Fibroblast of lung (primary cell): Measurements from ENCODE around the gene KCNJ9. TPM values are rescaled to one million over a fixed set of nuclear protein-coding genes. Genes with fewer than 3 reads are reported as not detected.

Source experiments
- DNase-seq, 2 donors: peaks; one replicate each; pipeline versions ENCODE4 v3.0.0 to v3.0.0-alpha.2; 2010; ENCODE audit warnings: low read depth in 2 of 2
- H2AFZ ChIP-seq: 2 replicates; pipeline ENCODE4 v1.5.1; 2012; ENCODE audit warnings: low read length, control low read depth, inconsistent platforms
- H3K27ac ChIP-seq: 2 replicates; pipeline ENCODE4 v1.5.1; 2011; ENCODE audit warnings: low read length, control low read depth; ENCODE audit not compliant: insufficient read depth
- H3K27me3 ChIP-seq: 2 replicates; pipeline ENCODE4 v1.5.1; 2011; ENCODE audit warnings: mild to moderate bottlenecking, low read length; ENCODE audit not compliant: control insufficient read depth, insufficient read depth
- H3K36me3 ChIP-seq: 2 replicates; pipeline ENCODE4 v1.5.1; 2011; ENCODE audit warnings: low read length; ENCODE audit not compliant: control insufficient read depth, insufficient read depth
- H3K4me1 ChIP-seq: 2 replicates; pipeline ENCODE4 v1.5.1; 2011; ENCODE audit warnings: low read length; ENCODE audit not compliant: control insufficient read depth, insufficient read depth; ENCODE audit errors: extremely low read depth
- H3K4me2 ChIP-seq: 2 replicates; pipeline ENCODE4 v1.5.1; 2011; ENCODE audit warnings: low read length, control low read depth; ENCODE audit not compliant: insufficient read depth; ENCODE audit errors: extremely low read depth
- H3K4me3 ChIP-seq, 4 experiments: fragments of 200-600 bp in 1 of 4; sonication (generic) in 1 of 4; replicated peaks in 1 of 4; 2 replicates each; pipeline ENCODE4 v1.5.1; 2011 to 2016; ENCODE audit warnings: low read length in 4 of 4, low read depth in 3 of 4, mild to moderate bottlenecking in 3 of 4, control low read depth in 2 of 4, inconsistent platforms in 1 of 4, mixed read lengths in 1 of 4; ENCODE audit not compliant: insufficient read depth in 1 of 4; ENCODE audit errors: control extremely low read depth in 1 of 4
- H3K79me2 ChIP-seq: 2 replicates; pipeline ENCODE4 v1.5.1; 2012; ENCODE audit warnings: mild to moderate bottlenecking, low read length, inconsistent platforms; ENCODE audit not compliant: control insufficient read depth, insufficient read depth
- H3K9ac ChIP-seq: 2 replicates; pipeline ENCODE4 v1.5.1; 2011; ENCODE audit warnings: mild to moderate bottlenecking, low read length, control low read depth; ENCODE audit not compliant: insufficient read depth
- H3K9me3 ChIP-seq: 2 replicates; pipeline ENCODE4 v1.5.1; 2012; ENCODE audit warnings: low read depth, low read length; ENCODE audit not compliant: control insufficient read depth, insufficient read depth
- H4K20me1 ChIP-seq: 2 replicates; pipeline ENCODE4 v1.5.1; 2011; ENCODE audit warnings: low read length; ENCODE audit not compliant: control insufficient read depth, insufficient read depth; ENCODE audit errors: extremely low read depth
- EZH2 ChIP-seq: IDR thresholded peaks from 2 replicates; pipeline ENCODE4 v1.5.1; 2012; ENCODE audit warnings: low read length, control low read depth, mild to moderate bottlenecking; ENCODE audit errors: missing control alignments
- polyA plus RNA-seq, 2 donors: library from polyadenylated mRNA; depleted of rRNA in 1 of 2; stranded (reverse) in 1 of 2; unstranded in 1 of 2; fragments of >200 nt; gene quantifications; 2 replicates each; pipeline ENCODE4 v1.2.1, GENCODE V29; 2011 to 2012; ENCODE audit warnings: missing spikeins in 1 of 2
- total RNA-seq: library from RNA; depleted of rRNA; stranded (reverse); fragments of >200 nt; gene quantifications from 2 replicates; pipeline ENCODE4 v1.2.1, GENCODE V29; 2014
- TF ChIP-seq, protein P1 (sequence below), 2 donors: IDR thresholded peaks in 1 of 2; conservative IDR thresholded peaks in 1 of 2; 1 replicate in 1 of 2; 2 replicates in 1 of 2; pipeline ENCODE4 v1.5.1; 2011 to 2012; ENCODE audit warnings: low read length in 2 of 2, control low read depth in 1 of 2, inconsistent platforms in 1 of 2, low read depth in 1 of 2, mild to moderate bottlenecking in 1 of 2

Gene KCNJ9
- total and polyA plus RNA-seq, 2 donors (not counting 1 experiment from before 2014, with no cell fraction given): under 0.01 TPM; not detected in 1

- no peak overlapping the region for H3K4me2 ChIP-seq
- no peak for TF ChIP-seq EZH2
- TF ChIP-seq, protein P1, sequence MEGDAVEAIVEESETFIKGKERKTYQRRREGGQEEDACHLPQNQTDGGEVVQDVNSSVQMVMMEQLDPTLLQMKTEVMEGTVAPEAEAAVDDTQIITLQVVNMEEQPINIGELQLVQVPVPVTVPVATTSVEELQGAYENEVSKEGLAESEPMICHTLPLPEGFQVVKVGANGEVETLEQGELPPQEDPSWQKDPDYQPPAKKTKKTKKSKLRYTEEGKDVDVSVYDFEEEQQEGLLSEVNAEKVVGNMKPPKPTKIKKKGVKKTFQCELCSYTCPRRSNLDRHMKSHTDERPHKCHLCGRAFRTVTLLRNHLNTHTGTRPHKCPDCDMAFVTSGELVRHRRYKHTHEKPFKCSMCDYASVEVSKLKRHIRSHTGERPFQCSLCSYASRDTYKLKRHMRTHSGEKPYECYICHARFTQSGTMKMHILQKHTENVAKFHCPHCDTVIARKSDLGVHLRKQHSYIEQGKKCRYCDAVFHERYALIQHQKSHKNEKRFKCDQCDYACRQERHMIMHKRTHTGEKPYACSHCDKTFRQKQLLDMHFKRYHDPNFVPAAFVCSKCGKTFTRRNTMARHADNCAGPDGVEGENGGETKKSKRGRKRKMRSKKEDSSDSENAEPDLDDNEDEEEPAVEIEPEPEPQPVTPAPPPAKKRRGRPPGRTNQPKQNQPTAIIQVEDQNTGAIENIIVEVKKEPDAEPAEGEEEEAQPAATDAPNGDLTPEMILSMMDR (conservative IDR thresholded peaks at IDR 0.05 in 1 of 2, IDR thresholded peaks at IDR 0.05 in 1 of 2; ENCODE audit: low read depth in 1 of 2, low read length in 2 of 2): no peak
- H3K27ac ChIP-seq: no peak overlapping the region
- no peaks in the 10 kb centered on the region for H3K36me3 ChIP-seq
- H3K4me1 ChIP-seq: no peaks in the 10 kb centered on the region
- no peak overlapping the region for H3K9ac ChIP-seq
- H3K9me3 ChIP-seq: no peaks in the 10 kb centered on the region
- no peak overlapping the region for H3K4me3 ChIP-seq
- DNase-seq: no peak
- no peak overlapping the region for H2AFZ ChIP-seq
- no peaks in the 10 kb centered on the region for H3K79me2 ChIP-seq
- H3K27me3 ChIP-seq: peaks cover 29% of the 10 kb centered on the region
- H4K20me1 ChIP-seq: no peaks in the 10 kb centered on the region
These were observed 16.6 kb upstream of the KCNJ9 start for GRCh38 chr1:160064746-160065145.

DNA sequence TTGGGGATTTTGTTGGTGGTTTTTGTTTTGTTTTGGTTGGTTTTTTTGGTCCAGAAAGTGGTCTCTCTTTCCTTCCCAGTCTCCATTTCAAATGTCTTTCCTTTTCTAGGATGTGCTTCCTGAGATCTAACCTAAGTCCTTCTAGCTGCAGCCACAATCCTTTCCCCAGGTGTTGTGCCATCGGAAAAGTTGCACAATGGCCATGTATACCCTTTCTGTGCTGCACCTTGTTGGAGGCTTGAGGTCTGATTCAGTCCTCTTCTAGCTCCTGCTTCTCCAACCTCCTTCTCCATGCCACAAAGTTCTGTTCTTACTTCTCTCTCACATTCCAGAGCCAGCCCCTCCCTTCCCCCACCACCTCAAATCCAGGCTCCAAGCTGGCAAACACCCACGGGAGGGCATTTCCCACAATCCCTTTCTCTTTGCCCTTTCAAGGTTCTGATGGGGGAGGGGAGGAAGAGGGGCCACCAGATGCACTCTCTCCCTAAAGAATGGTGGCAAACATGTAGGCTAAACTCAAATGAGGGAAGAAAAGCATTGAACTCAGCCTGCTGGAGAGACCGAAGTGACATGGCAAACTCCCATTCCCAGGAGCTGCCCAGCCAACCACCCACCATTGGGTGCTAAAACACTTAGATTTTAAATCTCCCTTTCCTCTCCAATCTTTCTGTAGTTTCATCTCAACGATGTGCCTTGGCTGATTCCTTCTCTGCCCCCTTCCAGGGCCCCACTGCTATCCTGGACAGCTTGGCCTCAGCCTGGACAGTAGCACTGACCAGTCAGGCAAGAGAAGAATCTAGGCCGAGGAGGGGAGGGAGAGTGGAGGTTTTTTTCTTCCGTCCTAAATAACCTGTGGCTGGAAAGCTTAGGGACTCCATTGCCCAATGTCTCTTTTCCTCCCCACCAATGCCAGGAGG lies 14.3 kb upstream of the KCNJ9 start:
- H4K20me1 ChIP-seq: no peaks in the 10 kb centered on the region
- peaks cover 44% of the 10 kb centered on the region for H3K27me3 ChIP-seq
- H3K79me2 ChIP-seq: no peaks in the 10 kb centered on the region
- H3K27ac ChIP-seq: no peak overlapping the region
- H3K4me1 ChIP-seq: no peaks in the 10 kb centered on the region
- H3K36me3 ChIP-seq: no peaks in the 10 kb centered on the region
- no peak overlapping the region for H3K4me3 ChIP-seq
- H3K9ac ChIP-seq: no peak overlapping the region
- H2AFZ ChIP-seq: no peak overlapping the region
- TF ChIP-seq EZH2: no peak
- TF ChIP-seq, protein P1 (conservative IDR thresholded peaks at IDR 0.05 in 1 of 2, IDR thresholded peaks at IDR 0.05 in 1 of 2; ENCODE audit: low read depth in 1 of 2, low read length in 2 of 2): no peak
- H3K9me3 ChIP-seq: no peaks in the 10 kb centered on the region
- no peak overlapping the region for H3K4me2 ChIP-seq
- no peak for DNase-seq

GRCh38 chr1:160068225-160068624 lies 13.1 kb upstream of the KCNJ9 start:
- Histone ChIP-seq H3K4me2 (no peak overlapping the region), H3K4me3 (no peak overlapping the region), H2AFZ (no peak overlapping the region), H3K9ac (no peak overlapping the region), H3K36me3 (no peaks in the 10 kb centered on the region), H3K79me2 (no peaks in the 10 kb centered on the region), H3K4me1 (no peaks in the 10 kb centered on the region), H3K27me3 (peaks cover 42% of the 10 kb centered on the region), H3K9me3 (no peaks in the 10 kb centered on the region), H4K20me1 (no peaks in the 10 kb centered on the region), H3K27ac (no peak overlapping the region)
- no peak for DNase-seq
- TF ChIP-seq, protein P1 (conservative IDR thresholded peaks at IDR 0.05 in 1 of 2, IDR thresholded peaks at IDR 0.05 in 1 of 2; ENCODE audit: low read depth in 1 of 2, low read length in 2 of 2): no peak
- TF ChIP-seq EZH2: no peak
